NB4 (cell line): ENCODE results near the gene BCAS3.

Experiments used
- CTCF ChIP-seq: IDR thresholded peaks from one replicate; pipeline ENCODE4 v1.5.1; 2012; ENCODE audit warnings: low read depth, low read length
- POLR2A ChIP-seq: IDR thresholded peaks from 2 replicates; pipeline ENCODE4 v1.6.1; 2011; ENCODE audit warnings: mild to moderate bottlenecking; ENCODE audit not compliant: insufficient read length; ENCODE audit errors: extremely low read depth

GRCh38 chr17:61161615-61162134, 484.0 kb downstream of the BCAS3 start:
- TF ChIP-seq CTCF (no peak), POLR2A (no peak)
